GM10847 (cell line): ENCODE results near the gene GLB1L.

Source experiments
- POLR2A ChIP-seq: IDR thresholded peaks from 2 replicates; pipeline ENCODE4 v1.6.1; 2011; ENCODE audit not compliant: insufficient read length; ENCODE audit errors: extremely low read depth

Gene GLB1L

GRCh38 chr2:219209236-219210195 lies 35.7 kb downstream of the GLB1L start:
- TF ChIP-seq POLR2A = no peak

GRCh38 chr2:219207884-219208740 lies 37.1 kb downstream of the GLB1L start:
- no peak for TF ChIP-seq POLR2A

GRCh38 chr2:219207134-219207883 lies 37.9 kb downstream of the GLB1L start:
- TF ChIP-seq POLR2A = no peak

GRCh38 chr2:219206328-219207133 lies 38.7 kb downstream of the GLB1L start, which contains the start of gene ZFAND2B:
Gene ZFAND2B (plus strand): TSS chr2:219206782. CDS start chr2:219206988, 206 bp downstream.
- peak; percentile 98 for TF ChIP-seq POLR2A

GRCh38 chr2:219205981-219206327 lies 39.3 kb downstream of the GLB1L start:
- no peak for TF ChIP-seq POLR2A

- no peak for TF ChIP-seq POLR2A
Measured at GRCh38 chr2:219205165-219205538, 40.1 kb downstream of the GLB1L start.

GRCh38 chr2:219204425-219205164 lies 40.6 kb downstream of the GLB1L start:
- no peak for TF ChIP-seq POLR2A

- no peak for TF ChIP-seq POLR2A
Measured at GRCh38 chr2:219199470-219200211, 45.6 kb downstream of the GLB1L start.

- no peak for TF ChIP-seq POLR2A
Measured at GRCh38 chr2:219198974-219199373, 46.3 kb downstream of the GLB1L start.

GRCh38 chr2:219197388-219197787 lies 47.9 kb downstream of the GLB1L start:
- TF ChIP-seq POLR2A = no peak

GRCh38 chr2:219186754-219187456 lies 58.3 kb downstream of the GLB1L start:
- no peak for TF ChIP-seq POLR2A
